Activated CD4-positive, alpha-beta T cell treated with anti-CD3 and anti-CD28 coated beads, Interleukin-2, Interleukin-4, amounts not matched to agents 100 ng/mL and 50 ng/mL, durations not matched to agents 16 hours and 8 hours (primary cell): ENCODE results near the gene AMDHD1.
A peak's percentile ranks its signal among the peaks of the same experiment; 100 is the strongest.

Source experiments
- DNase-seq: peaks from one replicate; pipeline ENCODE4 v3.0.0-alpha.2; 2020; ENCODE audit warnings: low spot score

The AMDHD1 gene, protein sequence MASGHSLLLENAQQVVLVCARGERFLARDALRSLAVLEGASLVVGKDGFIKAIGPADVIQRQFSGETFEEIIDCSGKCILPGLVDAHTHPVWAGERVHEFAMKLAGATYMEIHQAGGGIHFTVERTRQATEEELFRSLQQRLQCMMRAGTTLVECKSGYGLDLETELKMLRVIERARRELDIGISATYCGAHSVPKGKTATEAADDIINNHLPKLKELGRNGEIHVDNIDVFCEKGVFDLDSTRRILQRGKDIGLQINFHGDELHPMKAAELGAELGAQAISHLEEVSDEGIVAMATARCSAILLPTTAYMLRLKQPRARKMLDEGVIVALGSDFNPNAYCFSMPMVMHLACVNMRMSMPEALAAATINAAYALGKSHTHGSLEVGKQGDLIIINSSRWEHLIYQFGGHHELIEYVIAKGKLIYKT

GRCh38 chr12:95943330-95943842, at the start of gene AMDHD1:
AMDHD1 (plus strand) TSS chr12:95943331; CDS start chr12:95943399, 68 bp downstream.
- peak; percentile 51 for DNase-seq

DNA sequence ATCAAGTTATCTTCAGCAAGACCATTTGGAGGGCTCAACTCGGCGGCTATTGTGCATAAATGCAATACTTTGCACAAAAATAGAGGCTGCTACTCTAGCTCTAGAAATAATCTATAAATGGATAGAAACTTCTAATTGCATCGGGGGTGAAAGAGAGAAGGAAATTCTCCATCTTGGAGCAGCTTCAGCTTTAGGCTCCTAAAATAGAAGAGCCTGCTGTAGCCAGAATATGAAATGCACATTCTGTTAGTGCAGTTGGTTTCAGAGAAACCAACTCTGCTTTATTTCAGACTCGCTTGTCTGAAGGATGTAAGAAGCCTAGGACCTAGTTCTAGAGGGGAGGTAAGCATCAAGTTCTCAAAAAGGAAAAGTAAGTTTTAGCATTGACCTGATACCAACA, 46.3 kb upstream of the AMDHD1 start:
- no peak for DNase-seq

GRCh38 chr12:95898081-95898480, 45.0 kb upstream of the AMDHD1 start:
- DNase-seq = no peak

DNA sequence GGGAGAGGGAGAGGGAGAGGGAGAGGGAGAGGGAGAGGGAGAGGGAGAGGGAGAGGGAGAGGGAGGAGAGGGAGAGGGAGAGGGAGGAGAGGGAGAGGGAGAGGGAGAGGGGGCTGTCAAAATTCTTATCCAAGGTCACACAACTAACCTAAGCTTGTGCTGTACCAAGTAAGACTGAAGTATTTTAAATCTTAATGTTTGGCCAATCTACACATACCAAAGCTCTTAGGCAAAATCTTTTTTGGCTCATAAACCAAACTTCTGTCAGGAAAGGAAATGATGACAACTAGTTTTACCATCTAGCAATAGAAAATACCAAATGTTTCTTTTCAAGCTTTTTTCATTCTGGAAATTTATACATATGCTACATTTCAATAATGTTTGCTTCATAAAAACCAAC, 34.6 kb upstream of the AMDHD1 start:
- DNase-seq = no peak

- DNase-seq = no peak
Measured at GRCh38 chr12:95909871-95910270, 33.3 kb upstream of the AMDHD1 start.

GRCh38 chr12:95918194-95918993, 24.7 kb upstream of the AMDHD1 start:
- DNase-seq = peak; percentile 65

GRCh38 chr12:95919110-95919509, 24.0 kb upstream of the AMDHD1 start:
- no peak for DNase-seq

DNA sequence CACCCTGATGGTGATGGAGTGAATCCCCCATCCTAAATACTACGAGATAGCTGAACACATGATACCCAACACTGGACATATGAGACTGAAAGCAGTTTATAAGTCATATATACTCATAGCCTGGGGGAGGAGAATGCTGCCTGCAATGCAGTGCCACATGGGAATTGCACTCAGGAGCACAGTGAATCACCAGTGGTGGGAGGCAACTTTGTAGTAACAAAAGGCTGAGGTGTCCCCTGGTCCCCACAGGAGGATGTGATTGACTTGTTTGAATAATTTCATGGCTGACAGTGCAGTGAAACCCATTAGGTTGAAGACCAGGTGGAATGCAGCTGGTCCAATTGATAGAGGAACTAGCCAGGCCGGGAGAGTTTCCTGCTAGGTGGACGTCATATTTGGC, 20.9 kb upstream of the AMDHD1 start:
- no peak for DNase-seq

DNA sequence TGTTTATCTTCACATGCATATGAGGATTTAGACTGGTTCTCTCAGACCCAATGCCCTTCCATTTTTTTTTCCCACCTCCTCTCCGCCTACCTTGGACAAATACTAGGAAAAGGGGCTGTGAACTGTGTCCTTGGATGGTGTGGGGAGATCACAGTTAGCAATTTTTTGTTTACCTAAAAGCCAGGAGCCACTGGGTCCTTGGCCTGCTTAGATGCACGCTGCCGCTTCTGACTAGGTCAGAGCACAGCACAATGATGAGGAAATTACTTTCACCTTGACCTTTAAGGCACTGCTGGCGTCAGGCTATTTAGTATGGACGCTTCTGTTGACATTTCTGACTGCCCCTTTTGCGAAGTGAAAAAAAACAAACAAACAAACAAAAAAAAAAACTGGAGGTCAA, 2.6 kb upstream of the AMDHD1 start:
- DNase-seq = no peak

DNA sequence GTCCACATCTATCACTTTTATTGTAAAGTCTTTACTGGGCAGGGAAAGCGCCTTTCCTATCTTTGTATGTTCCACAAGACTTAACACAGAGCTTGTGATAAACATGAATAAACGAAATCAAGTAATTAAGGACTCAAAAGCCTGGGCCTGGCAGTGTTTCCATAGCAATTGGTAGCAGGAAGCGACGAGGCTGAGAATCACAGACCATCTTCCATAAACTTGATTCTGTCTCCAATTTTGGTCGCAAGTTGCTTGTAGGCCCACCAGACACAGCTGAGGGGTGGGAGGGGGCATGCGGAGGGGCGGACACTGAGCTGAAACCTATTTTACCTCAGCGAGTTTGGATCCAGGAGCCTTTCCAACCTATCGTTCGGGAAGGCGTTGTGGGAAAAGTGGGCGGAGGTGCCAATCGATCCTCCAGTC, 1.0 kb upstream of the AMDHD1 start:
- DNase-seq = no peak

- peak; percentile 90 for DNase-seq
Measured at GRCh38 chr12:95942524-95943329, 404 bp upstream of the AMDHD1 start, which contains the start of gene CCDC38. CCDC38 (minus strand) TSS chr12:95942614; CDS start chr12:95936509, 6,105 bp downstream.

- no peak for DNase-seq
Measured at GRCh38 chr12:95944108-95944704, 1.1 kb downstream of the AMDHD1 start.

DNA sequence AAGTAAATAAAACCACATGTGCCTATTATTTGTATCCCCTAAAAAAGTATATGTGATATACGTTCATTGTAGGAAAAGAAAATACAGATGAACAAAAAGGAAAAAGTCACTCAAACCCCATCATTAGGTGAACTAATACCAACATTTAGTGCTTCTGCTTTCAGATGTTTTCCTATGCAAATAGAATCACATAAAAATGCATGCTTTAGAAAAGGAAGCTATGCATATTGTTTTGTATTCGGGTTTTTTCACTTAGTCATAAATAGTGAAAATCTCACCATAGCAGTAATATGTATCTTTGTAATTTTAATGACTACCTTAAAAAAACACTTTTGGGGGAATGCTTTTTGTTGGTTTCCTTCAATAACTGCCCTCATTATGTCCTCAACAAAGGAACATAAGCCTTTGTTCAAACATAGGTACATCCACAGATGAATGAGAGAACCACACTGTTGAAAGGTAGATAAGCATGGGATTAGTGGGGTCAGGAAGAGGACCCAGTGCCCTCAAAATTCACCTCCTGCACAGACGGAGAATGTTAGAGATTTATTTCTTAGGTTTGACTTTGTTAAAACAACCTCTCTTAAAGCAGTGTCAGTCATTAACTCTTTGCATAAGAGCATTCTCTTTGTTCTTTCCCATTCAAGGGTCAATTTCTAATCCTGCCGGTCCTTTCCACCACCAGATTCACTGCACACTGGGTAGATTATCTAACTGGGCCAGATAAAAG, 6.5 kb downstream of the AMDHD1 start:
- DNase-seq = no peak

GRCh38 chr12:95951515-95951914, 8.4 kb downstream of the AMDHD1 start:
- DNase-seq = no peak

DNA sequence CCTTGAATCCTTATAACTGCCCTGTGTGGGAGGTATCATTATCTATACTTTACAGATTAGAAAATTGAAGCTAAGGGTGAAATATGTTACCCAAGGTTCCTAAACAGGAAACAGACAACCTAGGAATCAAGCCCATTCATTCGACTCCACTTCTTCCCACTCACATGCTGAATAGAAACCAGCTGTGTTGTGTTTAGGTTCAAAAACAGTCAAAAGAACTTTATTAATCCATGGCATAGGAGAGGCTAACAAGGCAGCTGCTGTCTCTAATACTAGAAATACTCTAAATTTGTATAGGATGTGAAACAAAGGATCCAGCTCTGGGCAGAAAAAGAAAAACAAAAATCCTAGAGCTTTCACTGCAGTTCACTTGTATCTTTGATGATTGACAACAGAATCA, 9.9 kb downstream of the AMDHD1 start:
- no peak for DNase-seq

- DNase-seq = no peak
Measured at GRCh38 chr12:95955549-95956159, 12.5 kb downstream of the AMDHD1 start.

GRCh38 chr12:95956557-95957145, 13.5 kb downstream of the AMDHD1 start:
- DNase-seq = no peak

- DNase-seq = no peak
Measured at GRCh38 chr12:95959107-95959506, 16.0 kb downstream of the AMDHD1 start.

GRCh38 chr12:95960241-95960640, 17.1 kb downstream of the AMDHD1 start:
- DNase-seq = no peak

DNA sequence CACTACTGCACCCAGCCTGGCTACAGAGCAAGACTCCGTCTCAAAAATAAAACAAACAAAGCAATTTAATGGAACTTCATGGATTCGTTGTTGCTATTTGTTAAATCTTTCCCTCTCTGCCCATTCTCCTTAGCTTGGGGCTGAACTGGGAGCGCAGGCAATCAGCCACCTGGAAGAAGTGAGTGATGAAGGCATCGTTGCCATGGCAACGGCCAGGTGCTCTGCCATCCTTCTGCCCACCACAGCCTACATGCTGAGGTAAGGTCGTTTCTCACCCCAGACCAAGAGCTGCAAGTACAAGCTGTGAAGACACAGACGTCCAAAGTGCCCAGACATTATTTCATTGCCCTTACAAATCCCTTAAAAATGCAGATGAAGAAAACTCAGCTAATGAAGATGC, 19.1 kb downstream of the AMDHD1 start:
- no peak for DNase-seq
